Measurements from ENCODE around the gene DNAAF5.
A peak's percentile ranks its signal among the peaks of the same experiment; 100 is the strongest.
"Not testable (repeated sequence)": the region's sequence is repeated elsewhere in the genome, so short reads cannot be mapped to it uniquely, and the experiment has no call there.

DNAAF5 gene

GRCh38 chr7:784971-785370 lies 58.5 kb downstream of the DNAAF5 start:
- no peak for DNase-seq

DNA sequence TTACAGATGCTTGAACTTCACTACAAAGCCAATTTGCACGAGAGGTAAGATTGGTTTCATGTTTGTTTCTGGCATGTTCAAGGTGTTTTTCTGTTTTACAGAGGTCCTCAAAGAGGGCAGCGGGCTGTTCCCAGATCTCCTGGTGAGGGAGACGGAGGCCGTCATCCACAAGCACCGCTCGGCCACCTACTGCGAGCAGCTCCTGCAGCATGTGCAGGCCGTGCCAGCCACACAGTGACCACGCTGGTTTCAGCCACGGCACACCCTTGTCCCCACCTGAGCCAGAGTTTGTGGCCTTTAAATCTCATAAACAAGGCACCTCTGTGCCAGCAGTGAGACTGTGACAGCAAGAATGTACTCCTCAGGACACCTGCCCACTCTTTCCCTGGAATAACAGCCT lies 58.9 kb downstream of the DNAAF5 start:
- no peak for DNase-seq

DNA sequence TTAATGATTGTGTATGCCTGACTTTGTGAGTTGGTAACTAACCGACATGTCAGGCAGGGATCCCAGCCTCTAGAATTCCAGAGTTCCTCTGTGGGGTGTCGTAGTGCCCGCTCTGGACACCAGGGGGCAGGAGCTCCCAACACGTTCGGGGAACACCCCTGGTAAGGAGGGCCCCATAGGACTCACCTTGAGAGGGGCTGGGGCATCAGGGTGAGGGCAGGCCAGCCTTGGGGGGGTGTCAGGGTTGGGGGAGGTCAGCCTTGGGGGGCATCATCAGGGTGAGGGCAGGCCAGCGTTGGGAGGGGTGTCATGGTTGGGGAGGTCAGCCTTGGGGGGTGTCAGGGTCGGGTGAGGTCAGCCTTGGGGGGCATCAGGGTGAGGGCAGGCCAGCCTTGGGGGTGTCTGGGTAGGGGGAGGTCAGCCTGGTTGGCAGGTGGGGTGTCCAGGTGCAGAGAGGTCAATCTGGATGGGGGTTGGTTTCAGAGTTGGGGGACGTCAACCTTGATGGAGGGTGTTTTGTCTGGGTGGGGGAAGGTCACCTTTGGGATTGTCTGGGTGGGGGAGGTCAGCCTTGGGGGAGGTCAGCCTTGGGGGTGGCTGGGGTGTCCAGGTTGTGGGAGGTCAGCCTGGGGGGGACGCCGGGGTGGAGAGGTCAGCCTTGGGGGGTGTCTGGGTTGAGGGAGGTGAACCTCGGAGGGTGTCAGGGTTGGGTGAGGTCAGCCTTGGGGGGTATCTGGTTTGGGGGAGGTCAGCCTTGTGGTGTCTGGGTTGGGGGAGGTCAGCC lies 60.2 kb downstream of the DNAAF5 start:
- peak; percentile 55 for DNase-seq

DNA sequence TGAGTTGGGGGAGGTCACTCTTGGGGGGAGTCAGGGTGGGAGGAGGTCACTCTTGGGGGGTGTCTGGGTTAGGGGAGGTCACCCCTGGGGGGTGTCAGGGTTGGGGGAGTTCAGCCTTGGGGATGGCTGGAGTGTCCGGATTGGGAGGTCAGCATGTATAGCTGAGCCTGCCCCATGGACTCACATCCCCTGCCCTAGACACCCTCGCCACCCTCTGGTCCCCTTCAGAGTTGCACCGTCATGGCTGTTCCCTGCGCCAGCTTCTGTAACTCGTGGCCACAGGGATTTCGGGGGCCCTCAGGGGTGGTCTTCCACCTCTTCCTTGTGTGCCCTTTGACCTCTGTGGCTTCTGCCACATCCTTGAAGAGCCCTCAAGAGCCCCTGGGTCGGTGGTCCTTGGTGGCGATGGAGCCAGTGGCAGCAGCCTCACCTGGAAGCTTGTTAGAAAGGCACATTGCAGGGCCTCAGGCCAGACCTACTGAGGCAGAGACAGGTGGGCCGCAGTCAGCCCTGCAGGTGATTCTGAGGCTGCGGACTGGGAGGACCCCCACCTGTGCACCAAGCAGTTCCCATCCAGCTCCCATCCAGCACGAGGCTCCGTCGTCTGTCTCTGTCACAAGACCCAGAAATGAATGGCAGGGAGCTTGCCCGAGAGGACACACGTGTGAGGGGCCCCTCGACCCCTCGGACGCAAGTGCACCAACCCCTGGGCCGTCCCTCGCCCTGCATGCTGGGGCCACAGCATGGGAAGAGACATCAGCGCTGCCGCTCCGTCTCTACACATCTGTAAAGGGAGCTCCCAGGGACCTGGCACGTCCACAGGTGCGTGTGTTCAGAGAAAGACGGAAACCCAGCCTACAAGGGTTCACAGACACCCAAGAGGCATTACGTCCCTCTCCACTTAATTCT lies 61.1 kb downstream of the DNAAF5 start:
- no peak for DNase-seq

- no peak for DNase-seq
Measured at GRCh38 chr7:791519-791918, 65.0 kb downstream of the DNAAF5 start.

GRCh38 chr7:794207-794606 lies 67.7 kb downstream of the DNAAF5 start:
- no peak for DNase-seq

DNA sequence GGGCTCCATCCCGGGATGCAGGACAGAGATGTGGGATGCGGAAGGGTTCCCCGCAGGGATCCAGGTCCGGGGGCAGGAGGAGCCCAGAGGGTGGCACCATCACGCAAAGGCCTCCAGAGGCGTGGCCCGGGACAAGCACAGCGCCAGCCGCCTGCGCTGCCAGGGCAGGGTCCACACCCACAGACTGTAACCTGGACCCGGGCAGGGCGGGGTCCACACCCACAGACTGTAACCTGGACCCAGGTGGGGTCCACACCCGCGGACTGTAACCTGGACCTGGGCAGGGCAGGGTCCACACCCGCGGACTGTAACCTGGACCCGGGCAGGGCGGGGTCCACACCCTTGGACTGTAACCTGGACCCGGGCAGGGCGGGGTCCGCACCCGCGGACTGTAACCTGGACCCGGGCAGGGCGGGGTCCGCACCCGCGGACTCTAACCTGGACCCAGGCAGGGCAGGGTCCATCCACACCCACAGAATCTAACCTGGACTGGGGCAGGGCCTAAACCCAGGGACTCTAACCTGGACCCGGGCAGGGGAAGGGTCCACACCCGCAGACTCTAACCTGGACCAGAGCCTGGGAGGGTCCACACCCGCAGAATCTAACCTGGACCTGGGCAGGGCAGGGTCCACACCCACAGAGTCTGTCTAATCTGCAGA lies 68.3 kb downstream of the DNAAF5 start:
- no peak for DNase-seq

DNA sequence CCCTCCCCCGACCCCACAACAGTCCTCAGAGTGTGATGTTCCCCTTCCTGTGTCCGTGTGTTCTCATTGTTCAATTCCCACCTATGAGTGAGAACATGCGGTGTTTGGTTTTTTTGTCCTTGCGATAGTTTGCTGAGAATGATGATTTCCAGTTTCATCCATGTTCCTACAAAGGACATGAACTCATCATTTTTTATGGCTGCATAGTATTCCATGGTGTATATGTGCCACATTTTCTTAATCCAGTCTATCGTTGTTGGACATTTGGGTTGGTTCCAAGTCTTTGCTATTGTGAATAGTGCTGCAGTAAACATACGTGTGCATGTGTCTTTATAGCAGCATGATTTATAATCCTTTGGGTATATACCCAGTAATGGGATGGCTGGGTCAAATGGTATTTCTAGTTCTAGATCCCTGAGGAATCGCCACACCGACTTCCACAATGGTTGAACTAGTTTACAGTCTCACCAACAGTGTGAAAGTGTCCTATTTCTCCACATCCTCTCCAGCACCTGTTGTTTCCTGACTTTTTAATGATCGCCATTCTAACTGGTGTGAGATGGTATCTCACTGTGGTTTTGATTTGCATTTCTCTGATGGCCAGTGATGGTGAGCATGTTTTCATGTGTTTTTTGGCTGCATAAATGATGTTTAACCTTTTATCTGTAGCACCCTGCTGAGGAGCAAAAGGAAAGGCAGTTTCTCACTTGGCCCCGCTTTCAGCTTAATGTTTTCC lies 70.1 kb downstream of the DNAAF5 start:
- not testable (repeated sequence) for DNase-seq

GRCh38 chr7:798921-799470 lies 72.5 kb downstream of the DNAAF5 start:
- no peak for DNase-seq

DNA sequence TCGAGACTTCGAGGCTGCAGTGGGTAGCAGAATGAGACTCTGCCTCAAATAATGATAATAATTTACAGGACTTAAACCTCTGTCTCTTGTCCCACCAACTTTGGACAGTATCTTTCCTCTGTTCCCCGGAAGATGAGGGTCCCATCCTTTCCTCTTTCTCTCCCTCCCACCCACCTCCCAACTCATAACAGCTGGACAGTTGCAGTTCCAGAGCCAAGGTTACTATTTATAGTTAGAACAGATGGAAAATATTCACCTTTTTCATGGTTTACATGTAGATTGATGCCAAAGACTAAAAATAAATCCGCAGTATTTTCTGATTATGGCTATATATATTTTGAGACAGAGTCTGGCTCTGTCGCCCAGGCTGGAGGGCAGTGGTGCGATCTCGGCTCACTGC lies 74.2 kb downstream of the DNAAF5 start:
- DNase-seq, result no peak

GRCh38 chr7:801351-801750 lies 74.9 kb downstream of the DNAAF5 start:
- not testable (repeated sequence) for DNase-seq

DNA sequence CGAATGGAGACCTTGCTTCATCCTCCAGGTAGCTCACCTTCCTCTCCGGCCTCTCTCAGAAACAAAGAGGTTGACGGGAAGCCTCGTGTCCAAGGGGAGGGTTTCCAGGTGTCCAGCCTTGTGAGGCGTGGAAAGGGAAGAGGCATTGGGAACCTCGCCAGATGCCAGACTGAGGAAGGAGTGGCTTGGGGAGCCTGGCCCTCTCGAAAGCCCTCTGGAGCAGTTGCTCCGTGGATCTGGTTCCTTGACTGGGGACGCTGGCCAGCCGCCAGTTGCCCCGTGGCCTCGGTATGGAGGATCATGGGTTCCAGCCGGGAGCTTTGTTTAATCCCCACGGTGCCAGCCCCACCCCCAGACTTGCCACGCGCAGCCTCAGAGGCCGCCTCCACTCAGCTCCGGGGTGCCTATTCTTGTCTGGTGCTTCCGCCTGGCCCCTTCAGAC lies 75.5 kb downstream of the DNAAF5 start:
- DNase-seq, result no peak

GRCh38 chr7:802500-803242 lies 76.2 kb downstream of the DNAAF5 start:
- no peak for DNase-seq

- DNase-seq, result no peak
Measured at GRCh38 chr7:803243-803635, 76.7 kb downstream of the DNAAF5 start.

GRCh38 chr7:803796-804195 lies 77.3 kb downstream of the DNAAF5 start:
- DNase-seq, result not testable (repeated sequence)

DNA sequence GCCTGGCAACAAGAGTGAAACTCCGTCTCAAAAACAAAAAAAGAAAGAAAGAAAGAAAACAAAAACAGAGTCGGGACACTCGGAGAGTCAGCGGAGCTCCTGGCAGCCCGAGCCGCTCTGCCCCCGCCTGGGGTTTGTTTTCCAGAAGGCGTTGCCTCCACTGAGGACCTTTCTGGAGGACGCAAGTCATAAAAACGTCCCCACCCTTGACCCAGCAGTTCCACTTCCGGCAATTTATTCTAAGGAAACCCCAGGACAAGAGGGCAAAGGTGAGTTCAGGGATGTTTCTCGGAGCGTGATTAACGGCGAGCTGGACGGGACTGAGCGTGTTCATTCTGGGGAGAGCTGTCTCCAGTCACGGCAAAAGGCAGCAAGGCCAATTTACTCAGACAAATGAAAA lies 78.8 kb downstream of the DNAAF5 start:
- DNase-seq, result no peak

DNA sequence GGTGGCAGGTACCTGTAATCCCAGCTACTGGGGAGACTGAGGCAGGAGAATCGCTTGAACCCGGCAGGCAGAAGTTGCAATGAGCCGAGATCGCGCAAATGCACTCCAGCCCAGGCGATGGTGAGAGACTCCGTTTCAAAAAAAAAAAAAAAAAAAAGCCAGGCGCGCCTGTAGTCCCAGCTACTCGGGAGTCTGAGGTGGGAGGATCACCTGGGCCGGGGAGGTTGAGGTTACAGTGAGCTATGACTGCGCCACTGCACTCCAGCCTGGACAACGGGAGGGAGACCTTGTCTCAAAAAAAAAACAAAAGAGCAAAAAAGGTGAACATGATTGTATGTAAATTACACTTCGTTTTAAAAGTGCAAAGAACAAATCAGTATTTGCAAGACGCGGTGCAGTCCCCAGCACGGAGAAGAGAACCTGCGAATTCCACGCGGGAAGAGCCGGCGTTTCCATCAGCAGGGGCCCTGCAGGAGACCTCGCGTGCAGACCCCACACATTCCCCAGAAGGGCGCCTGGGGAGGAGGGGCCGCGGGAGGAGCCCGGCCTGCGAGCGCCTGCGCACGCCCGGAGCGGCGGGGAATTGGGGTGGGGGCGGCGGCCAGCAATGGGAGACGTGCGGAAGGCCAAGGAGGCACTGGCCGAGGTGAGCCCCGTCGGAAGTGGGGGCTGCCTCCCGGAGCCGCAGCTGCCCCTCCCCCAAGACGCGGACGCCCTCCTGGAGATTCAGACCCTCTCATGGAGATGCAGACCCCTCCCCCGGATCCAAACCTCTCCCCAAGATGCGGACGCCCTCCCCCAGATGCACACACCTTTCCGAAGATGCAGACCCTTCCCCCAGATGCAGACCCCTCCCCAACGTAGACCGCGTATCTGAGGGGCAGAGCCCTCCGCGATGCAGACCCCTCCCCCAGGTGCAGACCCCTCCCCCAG lies 89.1 kb downstream of the DNAAF5 start:
- peak; percentile 43 for DNase-seq

DNA sequence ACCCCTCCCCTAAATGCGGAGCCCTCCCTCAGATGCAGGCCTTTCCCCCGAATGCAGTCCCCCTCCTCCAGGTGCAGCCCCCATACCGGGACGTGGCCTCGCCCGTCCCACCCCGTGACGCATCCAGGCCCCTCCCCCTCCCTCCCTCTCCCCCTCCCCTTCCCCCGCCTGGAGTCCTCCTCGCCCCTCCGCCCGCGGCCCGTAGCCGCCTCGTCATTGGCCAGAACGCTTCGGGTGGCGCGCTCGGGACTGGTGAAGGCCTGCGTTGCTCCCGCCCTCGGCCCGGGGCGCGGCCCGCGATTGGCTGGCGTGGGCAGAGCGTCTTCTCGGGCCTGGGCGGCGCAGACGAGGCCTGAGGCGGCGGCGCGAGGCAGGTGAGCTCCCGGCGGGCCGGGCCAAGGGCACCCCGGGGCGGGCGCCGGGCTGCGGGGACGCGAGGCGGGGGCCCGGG lies 89.8 kb downstream of the DNAAF5 start:
- peak; percentile 99 for DNase-seq

DNA sequence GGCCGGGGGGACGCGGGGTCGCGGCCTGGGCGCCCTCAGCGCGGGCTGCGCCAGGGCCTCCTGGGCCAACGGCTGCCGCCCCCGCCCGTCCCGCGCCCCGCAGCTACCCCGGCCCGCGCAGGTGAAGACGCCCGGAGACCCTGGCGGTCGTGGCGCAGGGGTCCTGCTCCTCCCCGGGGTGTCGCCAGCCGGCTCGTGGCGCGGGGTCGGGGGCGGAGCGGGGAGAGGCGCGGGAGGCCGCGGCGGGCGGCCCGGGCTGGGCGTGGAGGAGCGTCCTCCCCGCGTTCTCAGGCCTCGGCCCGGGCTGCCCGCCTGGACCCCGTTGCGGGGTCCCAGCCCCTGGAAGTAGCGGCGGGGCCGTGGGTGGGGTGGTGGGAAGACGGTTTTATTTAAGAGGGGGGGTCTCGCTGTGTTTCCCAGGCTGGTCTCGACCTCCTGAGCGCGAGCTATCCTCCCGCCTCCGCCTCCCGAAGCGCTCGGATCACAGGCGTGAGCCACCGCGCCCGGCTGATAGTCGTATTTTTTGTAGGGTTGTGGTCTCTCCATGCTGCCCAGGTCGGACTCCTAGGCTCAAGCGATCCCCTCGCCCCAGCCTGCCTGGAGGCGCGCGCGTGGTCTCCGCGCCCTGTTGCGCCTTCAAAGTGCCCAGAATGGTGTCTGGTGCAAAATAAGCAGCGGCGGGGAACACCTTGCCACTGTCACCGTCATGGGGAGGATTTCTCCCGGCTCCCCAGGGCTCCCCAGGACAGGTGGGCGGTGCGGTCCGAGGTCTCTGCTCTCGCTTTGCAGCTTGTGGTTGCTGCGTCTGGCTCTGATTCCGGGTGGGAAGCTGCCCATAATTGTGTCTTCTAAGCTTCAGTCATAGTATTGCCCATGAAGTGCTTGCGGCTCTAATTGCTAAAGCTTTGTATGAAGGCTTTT lies 90.5 kb downstream of the DNAAF5 start:
- peak; percentile 64 for DNase-seq

Measured in RPMI8226 (cell line).